HEK293 (cell line): ENCODE measurements around the gene CYP11A1.

Experiments
- CTCF ChIP-seq: fragments of 450-650 bp; formaldehyde crosslinking; IDR thresholded peaks from 2 replicates; pipeline ENCODE4 v1.5.1; 2016; ENCODE audit warnings: missing biosample characterization, missing genetic modification characterization
- HOXA7 ChIP-seq: sonication (generic); formaldehyde crosslinking; IDR thresholded peaks from 2 replicates; pipeline ENCODE4 v1.8.1; 2022; ENCODE audit warnings: missing genetic modification reagents, borderline replicate concordance
- KLF9 ChIP-seq: fragments of 450-650 bp; formaldehyde crosslinking; IDR thresholded peaks from 2 replicates; pipeline ENCODE4 v1.5.1; 2016; ENCODE audit warnings: missing biosample characterization, missing genetic modification characterization, low read depth
- PRDM6 ChIP-seq: fragments of 450-650 bp; formaldehyde crosslinking; IDR thresholded peaks from 2 replicates; pipeline ENCODE4 v1.5.1; 2017; ENCODE audit warnings: missing biosample characterization, missing genetic modification characterization
- REST ChIP-seq: fragments of 450-650 bp; formaldehyde crosslinking; IDR thresholded peaks from 2 replicates; pipeline ENCODE4 v1.5.1; 2016; ENCODE audit warnings: missing biosample characterization, missing genetic modification characterization
- SETDB1 ChIP-seq: IDR thresholded peaks from one replicate; pipeline ENCODE4 v1.6.1; 2017; ENCODE audit warnings: mild to moderate bottlenecking, low read length, moderate library complexity, mixed read lengths; ENCODE audit not compliant: insufficient read length
- SP2 ChIP-seq: fragments of 450-650 bp; formaldehyde crosslinking; IDR thresholded peaks from 2 replicates; pipeline ENCODE4 v1.5.1; 2016; ENCODE audit warnings: missing biosample characterization, missing genetic modification characterization
- ZBTB11 ChIP-seq: fragments of 450-650 bp; formaldehyde crosslinking; conservative IDR thresholded peaks from 2 replicates; pipeline ENCODE4 v1.5.1; 2016; ENCODE audit warnings: low read depth, missing biosample characterization, missing genetic modification characterization
- ZBTB26 ChIP-seq: fragments of 450-650 bp; formaldehyde crosslinking; optimal IDR thresholded peaks from 2 replicates; pipeline ENCODE3; 2016; ENCODE audit warnings: missing biosample characterization, mild to moderate bottlenecking, missing genetic modification characterization
- ZNF274 ChIP-seq, 2 experiments: fragments of 200-500 bp in 1 of 2; fragments of 450-650 bp in 1 of 2; sonication (Bioruptor generic) in 1 of 2; formaldehyde crosslinking in 1 of 2; IDR thresholded peaks; 2 replicates each; pipeline versions ENCODE4 v1.5.1 to v1.6.1; 2014 to 2016; ENCODE audit warnings: borderline replicate concordance in 1 of 2, inconsistent platforms in 1 of 2, low read length in 1 of 2, missing biosample characterization in 1 of 2, missing genetic modification characterization in 1 of 2
- ZNF488 ChIP-seq: fragments of 450-650 bp; formaldehyde crosslinking; IDR thresholded peaks from 2 replicates; pipeline ENCODE4 v1.5.1; 2016; ENCODE audit warnings: missing biosample characterization, missing genetic modification characterization
- ZNF645 ChIP-seq: fragments of 450-650 bp; formaldehyde crosslinking; IDR thresholded peaks from 2 replicates; pipeline ENCODE4; 2016; ENCODE audit warnings: missing biosample characterization, missing genetic modification characterization
- ZNF747 ChIP-seq: fragments of 450-650 bp; formaldehyde crosslinking; IDR thresholded peaks from 2 replicates; pipeline ENCODE4 v1.5.1; 2016; ENCODE audit warnings: missing biosample characterization, missing genetic modification characterization
- ZSCAN18 ChIP-seq: fragments of 450-650 bp; formaldehyde crosslinking; IDR thresholded peaks from 2 replicates; pipeline ENCODE4 v1.5.1; 2016; ENCODE audit warnings: missing biosample characterization, missing genetic modification characterization

GRCh38 chr15:74384881-74385643 is 17.6 kb upstream of the CYP11A1 start:
- no peak for TF ChIP-seq ZNF645 (tag by site-specific recombination)
- no peak for TF ChIP-seq HOXA7
- TF ChIP-seq ZSCAN18 (tag by site-specific recombination) = no peak
- no peak for TF ChIP-seq CTCF (tag by site-specific recombination)
- no peak for TF ChIP-seq ZNF488 (tag by site-specific recombination)
- no peak for TF ChIP-seq ZBTB11
- TF ChIP-seq REST = no peak
- no peak for TF ChIP-seq ZBTB26
- no peak for TF ChIP-seq KLF9
- no peak for TF ChIP-seq SETDB1
- no peak for TF ChIP-seq PRDM6 (tag by site-specific recombination)
- no peak for TF ChIP-seq ZNF274 (IDR thresholded peaks at IDR 0.05; ENCODE audit: low read length)
- no peak for TF ChIP-seq ZNF274 (tag by site-specific recombination; IDR thresholded peaks at IDR 0.05; ENCODE audit: borderline replicate concordance)
- TF ChIP-seq ZNF747 (tag by site-specific recombination) = no peak
- TF ChIP-seq SP2 = peak; percentile 32; the same call in 1 of the 2 replicates
